Psoas muscle (tissue), 8 donors: Measurements from ENCODE around the gene COG8. TPM values are rescaled to one million over a fixed set of nuclear protein-coding genes. Genes with fewer than 3 reads are reported as not detected.

Experiments
- ATAC-seq, 4 donors: fragments of 200-7000 bp; cut with Tn5 transposase; one replicate each; pipeline ENCODE4 v1.9.1; 2020; ENCODE audit warnings: moderate library complexity in 3 of 4, mild to moderate bottlenecking in 2 of 4
- DNase-seq, 2 donors: peaks; one replicate each; pipeline ENCODE4 v3.0.0-alpha.2; 2020
- H3K27ac ChIP-seq: fragments of 200-600 bp; one replicate; pipeline ENCODE4 v1.8.0; 2022
- H3K27me3 ChIP-seq, 3 donors: fragments of 200-600 bp in 1 of 3; one replicate each; pipeline versions ENCODE4 v1.6.1 to v1.8.0; 2013 to 2022; ENCODE audit warnings: low read length in 2 of 3, mild to moderate bottlenecking in 2 of 3, moderate library complexity in 1 of 3; ENCODE audit not compliant: insufficient read depth in 3 of 3
- H3K36me3 ChIP-seq, 2 donors: fragments of 200-600 bp in 1 of 2; one replicate each; pipeline versions ENCODE4 v1.6.1 to v1.8.0; 2013 to 2022; ENCODE audit warnings: low read depth in 1 of 2, mild to moderate bottlenecking in 1 of 2, moderate library complexity in 1 of 2; ENCODE audit not compliant: insufficient read depth in 1 of 2
- H3K4me1 ChIP-seq: fragments of 200-600 bp; one replicate; pipeline ENCODE4 v1.8.0; 2022
- H3K4me3 ChIP-seq: fragments of 200-600 bp; one replicate; pipeline ENCODE4 v1.8.0; 2022; ENCODE audit warnings: mild to moderate bottlenecking
- H3K9me3 ChIP-seq: fragments of 200-600 bp; one replicate; pipeline ENCODE4 v1.8.0; 2022
- WGBS, 3 donors: extraction: QIAGEN DNeasy Blood & Tissue Kit; methylation state at CpG; one replicate each; pipeline versions ENCODE4 v1.1.6 to v1.1.7; 2013; 5-methylcytosine and 5-hydroxymethylcytosine counted together
- intact Hi-C, 2 donors: fragments of 100-400 bp; cut with DNase I; formaldehyde crosslinking; loops; one replicate each; pipeline versions ENCODE4 v1.11.0 to v1.14.2; 2022
- polyA plus RNA-seq, 3 donors: library from polyadenylated mRNA; stranded (reverse); fragments of 200-250 nt; gene quantifications; one replicate each; pipeline ENCODE4 v1.2.3, GENCODE V29; 2013
- total RNA-seq, 4 donors: library from RNA; stranded (reverse); fragmentation: NEBNext Ultra II Directional in 2 of 4; extraction: Animal tissue kit (Norgen Biotek cat#: 25700) in 2 of 4; gene quantifications; one replicate each; pipeline versions ENCODE4 v1.2.1 to v1.2.4, GENCODE V29; 2021 to 2023
- TF ChIP-seq, protein P1 (sequence below): fragments of 200-600 bp; IDR thresholded peaks from one replicate; pipeline ENCODE4 v1.8.0; 2022; ENCODE audit warnings: antibody characterized with exemption
- donor health status: healthy with polysubstance abuse.
- donor health status: DM: no; HTN: no; CAD: no; lungs with moderate emphysema.
- donor health status: Bipolar disorder and iron deficiency.
- donor health status: healthy.
- donor health status: DM: yes; HTN: yes; CAD: no.
- donor health status: DM: no; HTN: no; CAD: no.
- donor health status: DM: no; HTN: no; CAD: no.
- donor health status: DM: yes; HTN: yes; CAD: no.

Gene COG8
- total and polyA plus RNA-seq, 7 donors, result 16.7 to 36.5 (median 28.3) TPM

DNA sequence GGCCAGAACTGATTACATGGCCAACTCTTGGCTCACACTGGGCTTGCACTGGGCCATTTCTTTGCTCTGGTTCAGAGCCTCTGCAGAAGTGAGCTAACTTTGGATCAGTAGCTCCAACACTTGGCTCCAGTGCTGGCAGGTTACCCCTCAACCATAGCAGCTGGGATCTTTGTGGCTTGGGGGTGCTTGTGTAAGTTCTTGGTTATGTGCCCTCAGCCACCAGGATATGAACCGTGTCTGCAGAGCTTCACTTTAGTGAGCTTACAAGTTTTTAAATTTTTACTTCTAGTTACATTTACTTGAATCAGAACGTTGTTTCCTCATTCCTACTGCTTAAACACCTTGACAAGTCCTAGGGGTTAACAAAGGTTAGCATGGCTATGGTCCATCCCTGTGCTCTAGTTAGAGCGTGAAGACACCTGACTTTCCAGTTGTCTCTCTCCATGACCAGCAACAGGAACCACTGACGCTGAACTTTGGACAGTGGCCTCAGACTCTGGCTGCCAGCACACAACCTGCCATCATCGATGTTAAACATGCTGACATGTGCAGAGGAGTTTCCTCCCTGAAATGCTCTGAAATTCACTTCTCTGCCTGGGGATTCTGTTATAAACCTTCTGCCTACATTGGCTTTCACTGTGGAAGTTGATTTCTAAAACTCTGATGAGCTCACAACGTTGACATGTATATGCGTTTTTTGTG lies 13.0 kb downstream of the COG8 start:
- Histone ChIP-seq H3K36me3 (peaks cover 4 to 70% of the 10 kb centered on the region in 2 donors), H3K27ac (peak overlapping the region; percentile 98), H3K4me3 (peak overlapping the region; percentile 92), H3K27me3 (no peaks in the 10 kb centered on the region), H3K9me3 (no peaks in the 10 kb centered on the region), H3K4me1 (peaks cover 71% of the 10 kb centered on the region)
- DNase-seq (peak in 1 of 2 donors; percentile 68), ATAC-seq (peak; percentile 52 to 68 (median 60))
- TF ChIP-seq, protein P1, sequence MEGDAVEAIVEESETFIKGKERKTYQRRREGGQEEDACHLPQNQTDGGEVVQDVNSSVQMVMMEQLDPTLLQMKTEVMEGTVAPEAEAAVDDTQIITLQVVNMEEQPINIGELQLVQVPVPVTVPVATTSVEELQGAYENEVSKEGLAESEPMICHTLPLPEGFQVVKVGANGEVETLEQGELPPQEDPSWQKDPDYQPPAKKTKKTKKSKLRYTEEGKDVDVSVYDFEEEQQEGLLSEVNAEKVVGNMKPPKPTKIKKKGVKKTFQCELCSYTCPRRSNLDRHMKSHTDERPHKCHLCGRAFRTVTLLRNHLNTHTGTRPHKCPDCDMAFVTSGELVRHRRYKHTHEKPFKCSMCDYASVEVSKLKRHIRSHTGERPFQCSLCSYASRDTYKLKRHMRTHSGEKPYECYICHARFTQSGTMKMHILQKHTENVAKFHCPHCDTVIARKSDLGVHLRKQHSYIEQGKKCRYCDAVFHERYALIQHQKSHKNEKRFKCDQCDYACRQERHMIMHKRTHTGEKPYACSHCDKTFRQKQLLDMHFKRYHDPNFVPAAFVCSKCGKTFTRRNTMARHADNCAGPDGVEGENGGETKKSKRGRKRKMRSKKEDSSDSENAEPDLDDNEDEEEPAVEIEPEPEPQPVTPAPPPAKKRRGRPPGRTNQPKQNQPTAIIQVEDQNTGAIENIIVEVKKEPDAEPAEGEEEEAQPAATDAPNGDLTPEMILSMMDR, result no peak
- intact Hi-C loops, result no loop called here
- WGBS, 3 donors, result 24 to 27% (median 24%) methylated on average over 7 of the region's 7 CpGs

DNA sequence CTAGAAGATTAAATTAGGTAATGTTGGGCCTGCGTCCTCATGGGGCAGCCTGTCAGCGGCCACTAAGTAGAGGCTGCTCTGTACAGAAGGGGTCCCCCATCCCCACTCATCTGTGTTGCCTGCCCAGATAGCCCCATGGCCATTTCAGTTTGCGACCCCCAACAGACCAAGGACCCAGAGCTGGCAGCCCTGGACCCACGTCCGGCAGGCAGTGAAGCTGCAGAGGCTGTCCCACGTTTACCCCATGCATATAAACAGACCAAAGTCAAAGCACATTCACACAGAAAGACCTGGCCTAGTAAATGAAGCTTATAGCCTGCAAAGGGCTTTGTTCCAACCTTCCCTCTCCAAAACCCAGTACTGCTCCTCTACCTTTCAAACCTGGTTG lies 13.6 kb downstream of the COG8 start:
- no peaks in the 10 kb centered on the region for H3K9me3 ChIP-seq
- no peak for DNase-seq
- TF ChIP-seq, protein P1, result no peak
- intact Hi-C loops, result no loop called here
- 64 to 69% (median 69%) methylated on average over 6 of the region's 6 CpGs for WGBS, 3 donors
- H3K4me1 ChIP-seq, result peaks cover 68% of the 10 kb centered on the region
- ATAC-seq, result no peak
- H3K4me3 ChIP-seq, result peak overlapping the region; percentile 92
- H3K27me3 ChIP-seq, result no peaks in the 10 kb centered on the region
- peaks cover 4 to 75% of the 10 kb centered on the region in 2 donors for H3K36me3 ChIP-seq
- peak overlapping the region; percentile 98 for H3K27ac ChIP-seq

DNA sequence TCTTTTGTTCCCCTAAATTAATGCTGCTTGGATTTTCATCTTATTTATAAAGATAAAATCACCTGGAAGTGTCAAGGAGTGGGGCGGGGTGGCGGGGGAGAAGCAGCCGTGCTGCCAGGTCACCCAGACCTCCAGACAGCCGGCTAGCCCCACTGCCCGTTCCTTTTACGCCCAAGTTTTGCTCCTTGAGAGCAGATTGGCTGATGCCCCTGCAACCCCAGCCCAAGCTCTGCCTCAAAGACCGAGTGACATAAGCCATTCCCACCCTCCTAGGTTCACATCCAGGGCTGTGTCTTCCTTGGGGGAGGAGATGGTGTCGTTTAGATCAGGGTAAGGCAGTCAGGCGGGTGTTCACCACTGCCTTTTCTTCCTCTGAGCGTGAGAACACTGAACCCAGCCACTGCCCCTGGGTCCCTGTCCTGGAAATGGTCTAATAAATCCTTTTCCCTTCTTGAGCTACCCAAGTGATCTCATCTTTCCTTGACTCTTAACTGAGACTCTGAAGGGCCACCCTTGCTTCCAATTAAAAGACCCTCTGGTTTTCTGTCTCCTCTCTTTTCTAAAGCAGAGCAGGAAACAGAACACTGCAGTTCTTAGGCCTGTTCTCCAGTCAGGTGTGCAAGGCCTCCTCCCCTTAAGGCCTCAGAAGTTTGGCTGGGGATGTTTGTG lies 14.6 kb downstream of the COG8 start:
- Histone ChIP-seq H3K27ac (peak overlapping the region; percentile 98), H3K4me1 (peaks cover 67% of the 10 kb centered on the region), H3K27me3 (no peaks in the 10 kb centered on the region), H3K36me3 (peaks cover 4 to 86% of the 10 kb centered on the region in 2 donors), H3K9me3 (no peaks in the 10 kb centered on the region), H3K4me3 (no peak overlapping the region)
- TF ChIP-seq, protein P1, result no peak
- no peak for ATAC-seq
- intact Hi-C loops, result no loop called here
- WGBS, 3 donors, result 72 to 81% (median 79%) methylated on average over 10 of the region's 10 CpGs
- DNase-seq, result no peak

DNA sequence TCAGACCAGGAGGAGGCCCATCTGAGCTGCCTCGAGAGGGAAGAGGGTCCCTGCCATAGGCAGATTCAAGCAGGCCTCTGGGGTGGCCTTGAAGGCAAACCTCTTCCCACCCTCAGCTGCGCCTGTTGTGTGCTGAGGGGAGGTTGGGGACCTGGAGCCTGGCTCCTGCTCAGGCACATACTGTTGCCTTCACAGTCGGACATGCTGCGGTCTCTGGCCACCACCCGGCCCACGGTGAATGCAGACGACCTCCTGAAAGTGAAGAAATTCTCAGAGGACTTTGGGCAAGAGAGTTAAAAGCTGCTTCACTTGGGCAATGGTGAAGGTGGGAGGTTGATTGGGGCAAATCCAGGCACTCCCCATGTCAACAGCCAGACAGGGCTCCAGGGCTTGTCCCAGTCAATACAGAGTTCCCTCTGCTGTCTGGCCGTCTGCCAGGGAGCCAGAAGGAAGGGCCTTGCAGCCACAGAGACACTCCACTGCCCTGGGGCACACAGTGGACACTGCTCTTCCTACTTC lies 15.3 kb downstream of the COG8 start:
- Histone ChIP-seq H3K27ac (peak overlapping the region; percentile 98), H3K4me1 (peaks cover 60% of the 10 kb centered on the region), H3K4me3 (no peak overlapping the region), H3K36me3 (peaks cover 4 to 92% of the 10 kb centered on the region in 2 donors), H3K27me3 (no peaks in the 10 kb centered on the region), H3K9me3 (no peaks in the 10 kb centered on the region)
- peak; percentile 70 to 83 for DNase-seq
- peak; percentile 17 to 45 (median 39) for ATAC-seq
- 62 to 70% (median 65%) methylated on average over 8 of the region's 8 CpGs for WGBS, 3 donors
- intact Hi-C loops, result no loop called here
- TF ChIP-seq, protein P1, result no peak
